GM21360 (cell line): ENCODE results near the gene UBE3A.
"Not testable (repeated sequence)": the region's sequence is repeated elsewhere in the genome, so short reads cannot be mapped to it uniquely, and the experiment has no call there.

ENCODE experiments used
- ATAC-seq: cut with Tn5 transposase; IDR thresholded peaks from one replicate; pipeline ENCODE4 v1.9.1; 2021; ENCODE audit warnings: mild to moderate bottlenecking, moderate library complexity; ENCODE audit not compliant: unreplicated experiment

UBE3A gene

GRCh38 chr15:25439369-25439836, 579 bp upstream of the UBE3A start:
- no peak for ATAC-seq

GRCh38 chr15:25437777-25438600, 835 bp downstream of the UBE3A start:
- peak; percentile 45 for ATAC-seq

- no peak for ATAC-seq
Observed at GRCh38 chr15:25436707-25437106, 2.1 kb downstream of the UBE3A start.

GRCh38 chr15:25435474-25436243, 3.2 kb downstream of the UBE3A start:
- ATAC-seq = no peak

GRCh38 chr15:25433118-25433865, 5.5 kb downstream of the UBE3A start:
- ATAC-seq = no peak

- no peak for ATAC-seq
Observed at GRCh38 chr15:25431836-25432561, 6.8 kb downstream of the UBE3A start.

GRCh38 chr15:25427861-25428260, 11.0 kb downstream of the UBE3A start:
- no peak for ATAC-seq

- no peak for ATAC-seq
Observed at GRCh38 chr15:25426896-25427610, 11.8 kb downstream of the UBE3A start.

GRCh38 chr15:25424073-25424472, 14.8 kb downstream of the UBE3A start:
- ATAC-seq = no peak

GRCh38 chr15:25422021-25422420, 16.8 kb downstream of the UBE3A start:
- no peak for ATAC-seq

GRCh38 chr15:25418202-25418601, 20.6 kb downstream of the UBE3A start:
- no peak for ATAC-seq

- ATAC-seq = no peak
Observed at GRCh38 chr15:25417604-25418003, 21.2 kb downstream of the UBE3A start.

GRCh38 chr15:25416693-25417092, 22.1 kb downstream of the UBE3A start:
- peak; percentile 52 for ATAC-seq

GRCh38 chr15:25415707-25416106, 23.1 kb downstream of the UBE3A start:
- no peak for ATAC-seq

GRCh38 chr15:25415217-25415616, 23.6 kb downstream of the UBE3A start:
- no peak for ATAC-seq

- ATAC-seq = no peak
Observed at GRCh38 chr15:25410649-25411048, 28.2 kb downstream of the UBE3A start.

GRCh38 chr15:25409731-25410130, 29.1 kb downstream of the UBE3A start:
- not testable (repeated sequence) for ATAC-seq

GRCh38 chr15:25408929-25409328, 29.9 kb downstream of the UBE3A start:
- no peak for ATAC-seq

GRCh38 chr15:25408428-25408827, 30.4 kb downstream of the UBE3A start:
- no peak for ATAC-seq

- ATAC-seq = no peak
Observed at GRCh38 chr15:25407950-25408349, 30.9 kb downstream of the UBE3A start.
